H9 (cell line): ENCODE results near the gene COPS9. TPM values are rescaled to one million over a fixed set of nuclear protein-coding genes. Genes with fewer than 3 reads are reported as not detected.

Experiments used
- DNase-seq: peaks from one replicate; pipeline ENCODE4 v3.0.0-alpha.2; 2017
- H2AFZ ChIP-seq: one replicate; pipeline ENCODE4 v1.6.1; 2013; ENCODE audit warnings: mild to moderate bottlenecking, low read length, control low read depth, moderate library complexity
- H2AK5ac ChIP-seq: 2 replicates; pipeline ENCODE4 v1.6.1; 2013; ENCODE audit warnings: low read length, control low read depth, mixed read lengths; ENCODE audit not compliant: insufficient read length
- H2BK120ac ChIP-seq: one replicate; pipeline ENCODE4 v1.6.1; 2013; ENCODE audit warnings: low read depth, mild to moderate bottlenecking, low read length, control low read depth, inconsistent platforms; ENCODE audit not compliant: poor library complexity, severe bottlenecking
- H2BK12ac ChIP-seq: 2 replicates; pipeline ENCODE4 v1.6.1; 2013; ENCODE audit warnings: low read length, control low read depth, mixed read lengths, low read depth; ENCODE audit not compliant: insufficient read length
- H2BK15ac ChIP-seq: 2 replicates; pipeline ENCODE4 v1.6.1; 2013; ENCODE audit warnings: low read depth, low read length, control low read depth
- H2BK20ac ChIP-seq: one replicate; pipeline ENCODE4 v1.6.1; 2013; ENCODE audit warnings: low read depth, mild to moderate bottlenecking, low read length, control low read depth, inconsistent platforms; ENCODE audit not compliant: poor library complexity, severe bottlenecking
- H2BK5ac ChIP-seq: 2 replicates; pipeline ENCODE4 v1.6.1; 2013; ENCODE audit warnings: low read length, control low read depth, mixed read lengths; ENCODE audit not compliant: insufficient read length
- H3K14ac ChIP-seq: 2 replicates; pipeline ENCODE4 v1.6.1; 2013; ENCODE audit warnings: low read length, control low read depth; ENCODE audit not compliant: insufficient read depth
- H3K18ac ChIP-seq: 2 replicates; pipeline ENCODE4 v1.6.1; 2013; ENCODE audit warnings: low read depth, mild to moderate bottlenecking, mixed read lengths, low read length, control low read depth; ENCODE audit not compliant: insufficient read length
- H3K23ac ChIP-seq: 2 replicates; pipeline ENCODE4 v1.6.1; 2013; ENCODE audit warnings: low read length, control low read depth, mixed read lengths, low read depth; ENCODE audit not compliant: insufficient read length
- H3K23me2 ChIP-seq: 2 replicates; pipeline ENCODE4 v1.6.1; 2013; ENCODE audit warnings: low read depth, mild to moderate bottlenecking, mixed read lengths, low read length, control low read depth; ENCODE audit not compliant: insufficient read length, poor library complexity, severe bottlenecking
- H3K27ac ChIP-seq: 2 replicates; pipeline ENCODE4 v1.5.1; 2013; ENCODE audit warnings: low read length, control low read depth, mixed read lengths, low read depth; ENCODE audit not compliant: insufficient read length
- H3K27me3 ChIP-seq: 2 replicates; pipeline ENCODE4 v1.6.1; 2013; ENCODE audit warnings: low read length, control low read depth, inconsistent platforms; ENCODE audit not compliant: insufficient read depth
- H3K4ac ChIP-seq: 2 replicates; pipeline ENCODE4 v1.6.1; 2013; ENCODE audit warnings: low read depth, mild to moderate bottlenecking, control low read depth, inconsistent platforms, low read length, moderate library complexity
- H3K4me1 ChIP-seq: 2 replicates; pipeline ENCODE4 v1.6.1; 2013; ENCODE audit warnings: low read length, control low read depth, inconsistent platforms; ENCODE audit not compliant: insufficient read depth
- H3K4me2 ChIP-seq: 2 replicates; pipeline ENCODE4 v1.6.1; 2013; ENCODE audit warnings: low read length, control low read depth, mixed read lengths; ENCODE audit not compliant: insufficient read length, insufficient read depth
- H3K56ac ChIP-seq: 2 replicates; pipeline ENCODE4 v1.6.1; 2013; ENCODE audit warnings: low read depth, mild to moderate bottlenecking, mixed read lengths, low read length, control low read depth; ENCODE audit not compliant: insufficient read length
- H3K79me1 ChIP-seq: 2 replicates; pipeline ENCODE4 v1.6.1; 2013; ENCODE audit warnings: low read depth, mild to moderate bottlenecking, moderate library complexity, low read length, control low read depth, inconsistent platforms; ENCODE audit not compliant: insufficient read depth, poor library complexity, severe bottlenecking
- H3K79me2 ChIP-seq: 2 replicates; pipeline ENCODE4 v1.6.1; 2013; ENCODE audit warnings: low read length, control low read depth, inconsistent platforms; ENCODE audit not compliant: insufficient read depth
- H3K9ac ChIP-seq: 2 replicates; pipeline ENCODE4 v1.6.1; 2013; ENCODE audit warnings: low read length, control low read depth, mixed read lengths; ENCODE audit not compliant: insufficient read length; ENCODE audit errors: extremely low read depth
- H3K9me3 ChIP-seq: one replicate; pipeline ENCODE4 v1.6.1; 2013; ENCODE audit warnings: low read depth, low read length, inconsistent platforms; ENCODE audit not compliant: control insufficient read depth
- H3T11ph ChIP-seq: one replicate; pipeline ENCODE4 v1.6.1; 2013; ENCODE audit warnings: mild to moderate bottlenecking, low read length, control low read depth, inconsistent platforms
- H4K20me1 ChIP-seq: one replicate; pipeline ENCODE4 v1.6.1; 2013; ENCODE audit not compliant: control insufficient read depth, insufficient read length, insufficient read depth
- H4K5ac ChIP-seq: 2 replicates; pipeline ENCODE4 v1.6.1; 2013; ENCODE audit warnings: low read depth, mild to moderate bottlenecking, mixed read lengths, low read length, control low read depth; ENCODE audit not compliant: insufficient read length
- H4K8ac ChIP-seq: replicated peaks from 2 replicates; pipeline ENCODE4 v1.6.1; 2013; ENCODE audit warnings: low read length, control low read depth, mixed read lengths, low read depth; ENCODE audit not compliant: insufficient read length
- H4K91ac ChIP-seq: 2 replicates; pipeline ENCODE4 v1.6.1; 2013; ENCODE audit warnings: low read depth, mild to moderate bottlenecking, moderate library complexity, mixed read lengths, low read length, control low read depth; ENCODE audit not compliant: insufficient read length
- H3K27ac Mint-ChIP-seq, 3 experiments: 2 replicates in 2 of 3; 3 replicates in 1 of 3; pipeline ENCODE4 v1.8.0; 2020 to 2021; ENCODE audit warnings: mixed read lengths in 3 of 3, mild to moderate bottlenecking in 1 of 3, moderate library complexity in 1 of 3
- H3K27me3 Mint-ChIP-seq: 2 replicates; pipeline ENCODE4 v1.8.0; 2021; ENCODE audit warnings: low read depth, mild to moderate bottlenecking, moderate library complexity, mixed read lengths
- H3K36me3 Mint-ChIP-seq, 3 experiments: 2 replicates in 2 of 3; 3 replicates in 1 of 3; pipeline ENCODE4 v1.8.0; 2020 to 2021; ENCODE audit warnings: low read depth in 3 of 3, mixed read lengths in 3 of 3; ENCODE audit not compliant: insufficient read depth in 1 of 3
- H3K4me1 Mint-ChIP-seq, 2 experiments: 2 replicates each; pipeline ENCODE4 v1.8.0; 2020; ENCODE audit warnings: mixed read lengths in 2 of 2
- H3K4me3 Mint-ChIP-seq, 2 experiments: 2 replicates in 1 of 2; 3 replicates in 1 of 2; pipeline ENCODE4 v1.8.0; 2020 to 2021; ENCODE audit warnings: mild to moderate bottlenecking in 2 of 2, mixed read lengths in 2 of 2, moderate library complexity in 1 of 2
- H3K9me3 Mint-ChIP-seq, 2 experiments: 2 replicates in 1 of 2; 3 replicates in 1 of 2; pipeline ENCODE4 v1.8.0; 2020; ENCODE audit warnings: mild to moderate bottlenecking in 2 of 2, mixed read lengths in 2 of 2, moderate library complexity in 1 of 2
- CTCF ChIP-seq: fragments of 200-600 bp; sonication (generic); conservative IDR thresholded peaks from 3 replicates; pipeline ENCODE4 v1.8.0; 2021; ENCODE audit warnings: antibody characterized with exemption, mild to moderate bottlenecking
- WGBS: extraction: QIAGEN DNeasy Blood & Tissue Kit; methylation state at CpG from one replicate; pipeline ENCODE4 v1.1.7; 2013; ENCODE audit warnings: missing lambda C conversion rate, low lambda C conversion rate, mixed read lengths; ENCODE audit not compliant: insufficient read length; ENCODE audit errors: extremely low coverage; 5-methylcytosine and 5-hydroxymethylcytosine counted together
- total RNA-seq: library from RNA; stranded (reverse); gene quantifications from 2 replicates; pipeline ENCODE4 v1.2.1, GENCODE V29; 2021

Gene COPS9
- total RNA-seq, 1 experiment from 2014 or later = 142 TPM

- Mint-ChIP-seq H3K4me1 (no peaks in the 10 kb centered on the region), H3K27me3 (peaks cover 21% of the 10 kb centered on the region)
Measured at GRCh38 chr2:240164586-240164985, 28.5 kb upstream of the COPS9 start.

More at GRCh38 chr2:240164586-240164985, 28.5 kb upstream of the COPS9 start:
- Mint-ChIP-seq H3K27ac (no peak overlapping the region; a peak in 1 of 7 replicates), H3K36me3 (no peaks in the 10 kb centered on the region), H3K4me3 (no peak overlapping the region), H3K9me3 (peaks cover 0 to 11% of the 10 kb centered on the region in 2 experiments; a peak in 3 of 5 replicates)
- no peak overlapping the region for H4K8ac ChIP-seq
- H3K18ac ChIP-seq = no peak overlapping the region
- no peak overlapping the region for H2BK120ac ChIP-seq
- no peaks in the 10 kb centered on the region for H3K4me1 ChIP-seq
- no peak overlapping the region for H2AFZ ChIP-seq
- no peaks in the 10 kb centered on the region for H3K27me3 ChIP-seq
- H3T11ph ChIP-seq = no peak overlapping the region
- no peaks in the 10 kb centered on the region for H3K79me2 ChIP-seq
- WGBS = no CpG with 5 or more reads among the region's 5 CpGs
- no peak overlapping the region for H2BK5ac ChIP-seq
- H2BK12ac ChIP-seq = no peak overlapping the region
- H4K5ac ChIP-seq = no peak overlapping the region
- H3K56ac ChIP-seq = no peak overlapping the region
- no peak overlapping the region for H3K9ac ChIP-seq
- H3K4ac ChIP-seq = no peak overlapping the region
- H3K27ac ChIP-seq = no peak overlapping the region
- H4K20me1 ChIP-seq = no peaks in the 10 kb centered on the region
- H3K23me2 ChIP-seq = no peaks in the 10 kb centered on the region
- no peak overlapping the region for H2BK15ac ChIP-seq
- H4K91ac ChIP-seq = no peak overlapping the region
- TF ChIP-seq CTCF = no peak
- H2BK20ac ChIP-seq = no peak overlapping the region
- no peak for DNase-seq
- no peaks in the 10 kb centered on the region for H3K9me3 ChIP-seq
- no peak overlapping the region for H3K14ac ChIP-seq
- H3K4me2 ChIP-seq = no peak overlapping the region
- H2AK5ac ChIP-seq = no peak overlapping the region
- no peaks in the 10 kb centered on the region for H3K79me1 ChIP-seq
- H3K23ac ChIP-seq = no peak overlapping the region
